ENCODE data around the gene REST. TPM values are rescaled to one million over a fixed set of nuclear protein-coding genes. Genes with fewer than 3 reads are reported as not detected.

REST gene
- total RNA-seq, 1 experiment from 2014 or later: 41.8 TPM

DNA sequence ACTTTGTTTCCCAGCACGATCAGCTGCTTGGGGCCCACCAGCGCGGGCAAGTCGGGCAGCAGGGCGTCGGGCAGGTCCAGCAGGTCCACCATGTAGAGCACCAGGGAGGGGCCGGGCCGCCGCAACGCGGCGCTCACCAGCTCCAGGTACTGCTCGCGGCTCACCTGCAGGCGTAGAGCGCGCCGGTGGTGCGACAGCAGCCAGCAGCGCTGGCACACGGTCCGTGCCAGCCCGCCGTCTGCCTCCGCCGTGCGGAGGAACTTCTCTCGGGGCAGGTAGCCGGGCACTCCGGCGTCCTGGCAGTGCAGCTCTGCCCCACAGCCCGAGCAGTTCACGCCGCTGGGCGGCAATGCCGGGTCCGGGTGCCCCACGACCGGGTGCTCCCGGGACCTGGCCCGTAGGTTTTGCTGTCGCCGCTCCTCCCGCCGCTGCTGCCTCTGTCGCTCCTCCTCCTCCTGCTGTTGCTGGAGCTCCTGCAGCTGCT is 69.2 kb downstream of the REST start:
- peaks cover 8% of the 10 kb centered on the region; the same call in 1 of the 2 replicates for H3K9me3 ChIP-seq (replicated peaks)
- no peak overlapping the region; the same call in none of the 2 replicates for H3K27ac ChIP-seq
- peak in 1 of 2 experiments; percentile 49 for DNase-seq (ENCODE audit: low read depth in 1 of 2, low spot score in 2 of 2)
- peaks cover 38% of the 10 kb centered on the region for H3K4me1 ChIP-seq (replicated peaks)
- H3K4me3 ChIP-seq: peak overlapping the region; percentile 80
- H3K36me3 ChIP-seq: peaks cover 57% of the 10 kb centered on the region
- no peaks in the 10 kb centered on the region for H3K27me3 ChIP-seq (replicated peaks)

DNA sequence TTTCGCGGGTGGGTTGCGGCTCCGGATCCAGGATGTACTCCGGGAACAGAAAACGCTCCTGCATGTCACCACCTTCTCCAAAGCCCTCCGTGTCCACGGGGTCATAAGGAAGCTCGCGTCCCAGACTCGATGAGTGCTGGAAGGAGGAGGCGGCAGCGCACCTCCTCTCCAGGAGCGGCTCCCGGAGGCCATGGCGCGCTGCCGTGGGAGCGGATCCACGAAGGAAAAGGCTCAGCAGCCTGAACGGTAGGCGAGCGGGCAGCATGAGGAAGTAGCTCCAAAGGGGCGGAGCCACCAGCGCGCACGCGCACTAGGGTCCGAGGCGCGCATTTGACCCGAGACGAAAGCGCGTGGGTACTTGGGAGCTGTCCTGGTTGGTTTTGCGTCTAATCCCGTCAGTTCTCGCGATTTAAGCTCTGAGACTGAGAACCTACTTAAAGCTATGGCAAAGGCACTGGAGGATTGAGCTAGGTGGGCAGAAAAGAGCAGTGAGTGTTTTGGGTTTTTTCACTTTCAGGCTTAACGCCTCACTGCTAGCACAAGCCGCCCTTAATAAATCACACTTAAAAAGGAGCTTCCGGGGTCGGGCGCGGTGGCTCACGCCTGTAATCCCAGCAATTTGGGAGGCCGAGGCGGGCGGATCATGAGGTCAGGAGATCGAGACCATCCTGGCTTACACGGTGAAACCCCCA is 69.8 kb downstream of the REST start, which contains the start of gene NOA1:
TSS of gene NOA1 (minus strand) at position 286 of the 692 bp plus-strand sequence. CDS start at position 265, 21 bp downstream.
- Histone ChIP-seq H3K4me3 (peak within 1 kb of the TSS; percentile 80), H3K4me1 (replicated peaks) (peaks cover 44% of the 10 kb centered on the region), H3K36me3 (peaks cover 54% of the 10 kb centered on the region), H3K9me3 (replicated peaks) (peaks cover 5% of the 10 kb centered on the region; the same call in 1 of the 2 replicates), H3K27me3 (replicated peaks) (no peaks in the 10 kb centered on the region), H3K27ac (peak within 1 kb of the TSS; percentile 71)
- DNase-seq (ENCODE audit: low read depth in 1 of 2, low spot score in 2 of 2): peak; percentile 96 to 97

DNA sequence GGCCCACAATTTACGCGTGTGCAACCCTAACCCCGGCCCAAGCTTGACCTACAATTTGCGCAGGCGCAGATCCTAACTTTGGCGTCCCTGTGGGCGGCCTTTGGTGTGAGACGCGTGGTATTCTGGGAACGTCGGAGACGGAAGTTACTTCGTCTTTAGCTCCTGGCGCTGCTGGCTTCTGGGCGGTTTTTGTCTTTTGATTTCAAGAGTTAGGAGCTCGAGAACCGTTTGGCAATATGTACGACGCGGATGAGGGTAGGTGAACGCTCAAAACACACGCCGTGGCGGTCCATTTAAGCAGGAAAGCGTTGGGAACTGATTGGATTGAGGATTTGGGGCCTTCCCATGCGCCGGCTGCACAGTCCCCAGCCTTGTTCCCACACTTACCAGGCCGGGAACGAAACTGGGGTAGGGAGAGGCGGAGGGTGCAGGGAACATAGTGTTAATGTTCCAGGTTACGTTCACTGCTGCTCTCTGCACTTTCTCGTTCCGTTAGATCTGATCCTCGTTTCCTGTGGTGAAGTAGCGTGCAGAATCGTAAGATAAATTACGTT is 71.1 kb downstream of the REST start, which contains the start of gene POLR2B:
TSS of gene POLR2B (plus strand) at position 147 of the 554 bp plus-strand sequence. CDS start at position 237, 90 bp downstream.
- peak within 1 kb of the TSS; percentile 83 for H3K27ac ChIP-seq
- peaks cover 50% of the 10 kb centered on the region for H3K4me1 ChIP-seq (replicated peaks)
- no peaks in the 10 kb centered on the region for H3K9me3 ChIP-seq (replicated peaks)
- H3K27me3 ChIP-seq (replicated peaks): no peaks in the 10 kb centered on the region
- DNase-seq (ENCODE audit: low read depth in 1 of 2, low spot score in 2 of 2): peak; percentile 87 to 94
- peaks cover 48% of the 10 kb centered on the region for H3K36me3 ChIP-seq
- peak within 1 kb of the TSS; percentile 80 for H3K4me3 ChIP-seq

DNA sequence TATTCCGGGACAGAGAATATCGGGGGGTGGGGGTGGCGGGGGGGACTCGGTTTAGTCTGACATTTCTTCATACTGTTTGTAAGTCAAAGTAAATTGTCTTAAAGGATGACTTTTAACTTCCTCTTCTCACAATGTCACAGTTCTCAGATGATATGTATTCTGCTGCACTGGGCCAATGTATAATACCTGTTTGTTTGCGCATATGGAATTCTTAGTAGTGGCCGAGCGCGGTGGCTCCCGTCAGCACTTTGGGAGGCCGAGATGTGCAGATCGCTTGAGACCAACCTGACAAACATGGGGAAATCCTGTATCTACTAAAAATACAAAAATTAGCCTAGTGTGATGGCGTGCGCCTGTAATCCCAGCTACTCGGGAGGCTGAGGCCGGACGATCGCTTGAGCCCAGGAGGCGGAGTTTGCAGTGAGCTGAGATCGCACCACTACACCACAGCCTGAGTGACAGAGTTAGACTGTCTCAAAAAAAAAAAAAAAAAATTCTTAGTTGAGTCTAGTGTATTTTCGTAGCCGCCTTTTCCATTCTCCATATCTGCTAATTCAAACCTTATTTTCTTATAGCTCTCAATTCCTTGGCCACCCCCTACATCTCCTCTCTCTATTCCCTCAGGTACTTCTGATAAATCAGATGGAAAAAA is 71.8 kb downstream of the REST start:
- Histone ChIP-seq H3K27me3 (replicated peaks) (no peaks in the 10 kb centered on the region), H3K9me3 (replicated peaks) (no peaks in the 10 kb centered on the region), H3K4me1 (replicated peaks) (peaks cover 50% of the 10 kb centered on the region), H3K27ac (no peak overlapping the region; the same call in 1 of the 2 replicates), H3K36me3 (peaks cover 48% of the 10 kb centered on the region), H3K4me3 (peak overlapping the region; percentile 80)
- peak; percentile 36 to 48 for DNase-seq (ENCODE audit: low read depth in 1 of 2, low spot score in 2 of 2)

DNA sequence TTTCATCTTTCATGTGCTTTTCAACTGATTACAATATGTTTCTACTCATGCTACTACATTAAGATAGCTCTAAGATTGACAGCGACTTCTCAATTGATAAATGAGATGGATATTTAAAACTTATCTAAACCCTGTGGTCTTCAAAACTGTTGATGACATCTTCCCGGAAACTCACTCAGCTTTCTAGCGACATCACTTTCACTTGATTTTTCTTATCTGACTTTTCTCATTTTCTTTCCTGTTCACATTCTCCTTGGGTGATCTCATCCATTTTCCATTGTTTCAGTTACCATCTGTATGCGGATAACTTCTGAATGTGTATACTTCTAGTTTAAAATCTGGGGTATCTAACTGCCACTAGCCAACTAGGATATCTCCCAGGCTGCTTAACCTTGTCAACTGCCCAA is 74.1 kb downstream of the REST start:
- Histone ChIP-seq H3K36me3 (peaks cover 47% of the 10 kb centered on the region), H3K27me3 (replicated peaks) (no peaks in the 10 kb centered on the region), H3K4me3 (peak overlapping the region; percentile 2), H3K9me3 (replicated peaks) (no peaks in the 10 kb centered on the region), H3K27ac (peak overlapping the region; percentile 97), H3K4me1 (replicated peaks) (peaks cover 31% of the 10 kb centered on the region)
- peak in 1 of 2 experiments; percentile 87 for DNase-seq (ENCODE audit: low read depth in 1 of 2, low spot score in 2 of 2)

DNA sequence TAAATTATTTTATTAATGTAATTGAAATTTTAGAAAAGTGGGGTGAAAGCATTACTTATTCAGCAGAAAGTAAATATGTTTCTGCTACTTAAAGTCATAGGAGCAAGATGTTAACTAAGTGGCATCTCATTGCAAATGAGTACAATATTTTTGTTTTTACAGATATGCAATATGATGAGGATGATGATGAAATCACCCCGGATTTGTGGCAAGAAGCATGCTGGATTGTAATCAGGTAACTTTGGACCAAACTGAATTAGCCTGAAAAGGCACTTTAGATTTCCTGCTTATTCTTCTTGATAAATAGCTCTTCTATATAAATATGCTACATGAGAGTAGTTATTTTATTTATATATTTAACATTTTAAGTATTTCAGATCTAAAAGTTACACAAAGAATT is 78.5 kb downstream of the REST start:
- peaks cover 76% of the 10 kb centered on the region for H3K36me3 ChIP-seq
- H3K4me1 ChIP-seq (replicated peaks): peaks cover 18% of the 10 kb centered on the region
- no peak overlapping the region for H3K27ac ChIP-seq
- no peak for DNase-seq (ENCODE audit: low read depth in 1 of 2, low spot score in 2 of 2)
- H3K27me3 ChIP-seq (replicated peaks): no peaks in the 10 kb centered on the region
- no peak overlapping the region for H3K4me3 ChIP-seq
- no peaks in the 10 kb centered on the region for H3K9me3 ChIP-seq (replicated peaks)

DNA sequence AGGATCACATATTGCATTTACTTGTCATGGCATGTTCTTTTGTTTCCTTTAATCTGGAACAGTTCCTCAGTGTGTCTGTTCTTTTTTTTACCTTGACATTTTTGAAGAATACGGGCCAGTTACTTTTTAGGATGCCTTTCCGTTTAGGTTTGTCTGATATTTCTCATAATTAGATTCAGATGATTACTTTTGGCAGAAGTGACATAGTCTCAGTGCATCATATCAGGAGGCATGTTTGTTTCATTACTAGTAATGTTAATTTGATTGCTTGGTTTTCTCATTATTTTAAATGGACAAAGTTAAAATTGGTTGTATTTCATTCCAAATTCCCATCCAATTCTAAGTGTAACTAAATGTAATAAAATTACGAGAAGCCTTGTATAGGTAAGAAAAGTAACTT is 79.3 kb downstream of the REST start:
- no peak overlapping the region for H3K4me3 ChIP-seq
- DNase-seq (ENCODE audit: low read depth in 1 of 2, low spot score in 2 of 2): no peak
- peaks cover 80% of the 10 kb centered on the region for H3K36me3 ChIP-seq
- no peak overlapping the region for H3K27ac ChIP-seq
- no peaks in the 10 kb centered on the region for H3K9me3 ChIP-seq (replicated peaks)
- H3K27me3 ChIP-seq (replicated peaks): no peaks in the 10 kb centered on the region
- peaks cover 12% of the 10 kb centered on the region for H3K4me1 ChIP-seq (replicated peaks)

DNA sequence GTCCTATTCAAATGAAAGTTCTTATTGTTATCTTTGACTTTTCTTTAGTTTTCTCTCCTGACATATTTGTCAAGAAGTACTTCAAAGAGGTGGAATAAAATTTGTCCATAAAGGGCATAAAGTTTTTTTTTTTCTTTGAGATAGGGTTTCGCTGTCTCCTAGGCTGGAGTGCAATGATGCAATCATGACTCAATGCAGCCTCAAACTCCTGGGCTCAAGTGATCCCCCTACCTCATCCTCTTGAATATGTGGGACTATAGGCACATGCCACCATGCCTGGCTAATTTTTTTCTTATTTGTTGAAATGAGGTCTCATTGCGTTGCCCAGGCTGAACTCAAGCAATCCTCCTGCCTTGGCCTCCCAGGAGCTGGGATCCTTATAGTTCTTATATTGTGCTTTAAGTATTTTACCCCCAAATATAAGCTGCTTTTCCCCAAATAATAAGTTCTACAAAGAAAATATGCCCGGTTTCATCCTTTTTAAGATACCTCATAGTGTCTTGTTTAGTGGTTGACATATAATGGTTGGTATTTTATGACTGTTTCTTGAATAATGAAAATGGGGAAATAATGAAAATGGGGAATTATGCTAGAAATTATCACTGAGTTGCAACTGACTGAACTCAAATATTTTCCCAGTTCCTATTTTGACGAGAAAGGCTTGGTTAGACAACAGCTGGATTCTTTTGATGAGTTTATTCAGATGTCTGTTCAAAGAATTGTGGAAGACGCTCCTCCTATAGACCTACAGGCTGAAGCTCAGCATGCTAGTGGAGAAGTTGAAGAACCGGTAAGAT is 82.6 kb downstream of the REST start:
- Histone ChIP-seq H3K36me3 (peaks cover 89% of the 10 kb centered on the region), H3K27me3 (replicated peaks) (no peaks in the 10 kb centered on the region), H3K9me3 (replicated peaks) (no peaks in the 10 kb centered on the region), H3K4me3 (no peak overlapping the region), H3K27ac (no peak overlapping the region), H3K4me1 (replicated peaks) (no peaks in the 10 kb centered on the region)
- DNase-seq (ENCODE audit: low read depth in 1 of 2, low spot score in 2 of 2): no peak

DNA sequence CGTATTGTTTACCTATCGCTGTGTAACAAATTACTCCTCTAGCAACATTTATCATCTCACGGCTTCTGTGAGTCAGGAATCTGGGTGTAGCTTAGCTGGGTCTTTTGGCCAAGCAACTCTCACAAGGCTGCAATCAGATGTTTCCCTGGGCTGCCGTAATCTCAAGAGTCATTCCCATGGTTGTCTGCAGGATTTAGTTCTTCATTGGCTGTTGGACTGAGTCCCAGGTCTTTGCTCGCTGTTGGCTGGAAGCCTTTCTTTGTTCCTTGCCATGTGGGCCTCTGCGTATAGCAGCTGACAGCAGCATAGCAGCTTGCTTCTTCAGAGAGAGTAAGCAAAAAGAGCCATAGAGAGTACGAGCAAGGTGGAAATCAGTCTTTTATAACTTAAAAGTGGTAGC is 87.8 kb downstream of the REST start:
- peaks cover 94% of the 10 kb centered on the region for H3K36me3 ChIP-seq
- no peak overlapping the region for H3K4me3 ChIP-seq
- H3K9me3 ChIP-seq (replicated peaks): no peaks in the 10 kb centered on the region
- H3K4me1 ChIP-seq (replicated peaks): no peaks in the 10 kb centered on the region
- no peaks in the 10 kb centered on the region for H3K27me3 ChIP-seq (replicated peaks)
- H3K27ac ChIP-seq: no peak overlapping the region
- DNase-seq (ENCODE audit: low read depth in 1 of 2, low spot score in 2 of 2): peak in 1 of 2 experiments; percentile 16

DNA sequence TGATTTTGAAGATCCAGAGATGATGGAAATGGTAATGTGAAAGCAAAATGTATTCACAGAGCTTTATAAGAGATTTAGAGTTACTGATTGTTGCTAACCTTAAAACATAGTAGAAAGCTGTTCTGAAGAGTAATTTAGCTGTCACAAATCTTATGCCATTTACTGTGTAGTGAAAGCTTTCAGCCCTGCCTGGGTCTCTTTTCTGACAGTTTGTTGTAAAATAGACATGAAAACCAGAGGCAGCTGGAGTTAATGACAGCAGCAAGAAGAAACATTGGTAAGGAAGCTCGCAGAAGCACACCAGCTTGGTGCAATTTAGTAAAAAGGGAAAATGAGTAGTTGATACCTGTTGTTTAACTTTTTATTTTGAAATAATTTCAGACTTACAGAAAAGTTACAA is 92.1 kb downstream of the REST start:
- H3K27ac ChIP-seq: no peak overlapping the region
- H3K9me3 ChIP-seq (replicated peaks): no peaks in the 10 kb centered on the region
- peaks cover 90% of the 10 kb centered on the region for H3K36me3 ChIP-seq
- no peaks in the 10 kb centered on the region for H3K4me1 ChIP-seq (replicated peaks)
- no peak overlapping the region for H3K4me3 ChIP-seq
- DNase-seq (ENCODE audit: low read depth in 1 of 2, low spot score in 2 of 2): no peak
- no peaks in the 10 kb centered on the region for H3K27me3 ChIP-seq (replicated peaks)

DNA sequence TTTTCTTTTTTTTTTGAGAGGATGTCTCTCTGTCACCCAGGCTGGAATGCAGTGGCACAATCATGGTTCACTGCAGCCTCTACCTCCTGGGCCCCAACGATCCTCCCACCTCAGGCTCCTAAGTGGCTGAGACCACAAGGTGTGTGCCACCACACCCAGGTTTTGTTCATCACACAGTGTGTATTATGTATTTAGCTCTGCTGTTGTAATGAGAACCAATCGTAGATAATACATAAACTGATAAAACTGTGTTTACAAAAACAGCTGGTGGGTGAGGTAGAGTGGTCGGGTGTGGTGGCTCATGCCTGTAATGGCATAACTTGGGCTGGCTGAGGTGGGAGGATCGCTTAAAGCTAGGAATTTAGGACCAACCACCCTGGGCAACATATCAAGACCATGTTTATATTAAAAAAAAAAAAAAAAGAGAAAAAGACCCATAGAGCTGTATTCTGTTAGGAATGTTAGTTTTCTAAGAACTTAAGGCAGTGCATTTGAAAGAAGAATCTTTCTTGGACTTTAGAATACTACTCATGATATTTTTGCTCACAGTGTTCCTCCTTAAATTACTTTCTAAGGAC is 105.9 kb downstream of the REST start:
- Histone ChIP-seq H3K9me3 (replicated peaks) (no peaks in the 10 kb centered on the region), H3K27me3 (replicated peaks) (no peaks in the 10 kb centered on the region), H3K36me3 (peaks cover 86% of the 10 kb centered on the region), H3K27ac (no peak overlapping the region), H3K4me3 (no peak overlapping the region), H3K4me1 (replicated peaks) (no peaks in the 10 kb centered on the region)
- no peak for DNase-seq (ENCODE audit: low read depth in 1 of 2, low spot score in 2 of 2)
